ENCODE results near the gene MYEOV.

Gene MYEOV

DNA sequence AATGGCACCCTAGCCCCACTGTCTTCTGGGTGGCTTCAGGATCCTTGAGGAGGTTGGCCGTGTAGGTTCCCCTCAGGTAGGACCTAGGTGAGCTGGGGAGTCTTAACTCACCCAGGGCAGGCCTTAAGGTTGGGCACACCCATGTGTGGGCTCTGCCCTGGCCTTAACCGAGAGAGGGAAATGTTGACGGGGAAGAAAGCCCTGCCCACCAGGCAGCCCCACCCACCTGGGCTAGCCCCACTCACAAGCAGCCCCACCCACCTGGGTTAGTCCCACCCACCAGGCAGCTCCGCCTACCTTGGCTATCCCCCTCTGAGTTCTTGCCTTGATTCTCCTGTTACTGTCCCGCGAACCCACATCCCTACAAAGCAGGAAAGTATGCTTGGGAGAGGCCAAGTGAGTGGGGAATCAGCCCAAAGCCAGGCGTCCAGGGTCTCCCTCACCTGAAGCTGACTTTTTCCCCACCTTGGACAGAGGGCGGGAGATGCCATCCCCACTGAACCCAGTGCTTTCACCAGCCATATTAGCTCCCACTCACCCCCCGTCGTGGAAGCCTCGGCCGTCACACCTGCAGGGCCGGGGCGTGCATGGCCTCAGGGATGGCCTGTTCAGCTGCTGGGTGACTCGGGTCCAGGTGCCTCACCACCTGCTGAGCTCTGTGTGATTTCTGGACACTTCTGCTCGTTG is at the start of gene MYEOV:
Gene MYEOV (plus strand): TSS at position 337 of the 687 bp plus-strand sequence. CDS start 1,200 bp downstream, outside the sequence.
- peak in 2 of 3 donors; percentile 29 to 37 for DNase-seq (ENCODE audit: low read depth in 2 of 3, low spot score in 1 of 3)

GRCh38 chr11:69244266-69244665 is 49.7 kb upstream of the MYEOV start:
- no peak for DNase-seq (ENCODE audit: low read depth in 2 of 3, low spot score in 1 of 3)

DNA sequence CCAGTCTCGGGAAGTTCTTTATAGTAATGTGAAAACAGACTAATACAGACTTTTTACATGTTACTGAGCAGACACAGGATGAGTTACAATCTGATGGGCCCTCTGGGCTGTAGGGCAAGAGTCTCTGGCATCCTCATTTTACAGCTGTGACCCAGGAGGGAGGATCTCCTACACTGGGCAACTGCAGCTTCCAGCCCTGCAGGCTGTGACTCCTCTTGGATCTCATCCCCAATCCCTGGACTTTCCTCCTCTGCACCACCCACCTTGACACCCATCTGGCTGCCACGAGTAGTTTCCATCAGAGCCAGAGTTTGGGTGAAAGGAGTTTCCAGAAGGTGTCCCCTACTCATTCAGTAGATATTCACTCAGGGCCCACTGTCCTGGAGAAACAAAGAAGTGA is 48.9 kb upstream of the MYEOV start:
- no peak for DNase-seq (ENCODE audit: low read depth in 2 of 3, low spot score in 1 of 3)

GRCh38 chr11:69245491-69246345 is 48.2 kb upstream of the MYEOV start:
- no peak for DNase-seq (ENCODE audit: low read depth in 2 of 3, low spot score in 1 of 3)

DNA sequence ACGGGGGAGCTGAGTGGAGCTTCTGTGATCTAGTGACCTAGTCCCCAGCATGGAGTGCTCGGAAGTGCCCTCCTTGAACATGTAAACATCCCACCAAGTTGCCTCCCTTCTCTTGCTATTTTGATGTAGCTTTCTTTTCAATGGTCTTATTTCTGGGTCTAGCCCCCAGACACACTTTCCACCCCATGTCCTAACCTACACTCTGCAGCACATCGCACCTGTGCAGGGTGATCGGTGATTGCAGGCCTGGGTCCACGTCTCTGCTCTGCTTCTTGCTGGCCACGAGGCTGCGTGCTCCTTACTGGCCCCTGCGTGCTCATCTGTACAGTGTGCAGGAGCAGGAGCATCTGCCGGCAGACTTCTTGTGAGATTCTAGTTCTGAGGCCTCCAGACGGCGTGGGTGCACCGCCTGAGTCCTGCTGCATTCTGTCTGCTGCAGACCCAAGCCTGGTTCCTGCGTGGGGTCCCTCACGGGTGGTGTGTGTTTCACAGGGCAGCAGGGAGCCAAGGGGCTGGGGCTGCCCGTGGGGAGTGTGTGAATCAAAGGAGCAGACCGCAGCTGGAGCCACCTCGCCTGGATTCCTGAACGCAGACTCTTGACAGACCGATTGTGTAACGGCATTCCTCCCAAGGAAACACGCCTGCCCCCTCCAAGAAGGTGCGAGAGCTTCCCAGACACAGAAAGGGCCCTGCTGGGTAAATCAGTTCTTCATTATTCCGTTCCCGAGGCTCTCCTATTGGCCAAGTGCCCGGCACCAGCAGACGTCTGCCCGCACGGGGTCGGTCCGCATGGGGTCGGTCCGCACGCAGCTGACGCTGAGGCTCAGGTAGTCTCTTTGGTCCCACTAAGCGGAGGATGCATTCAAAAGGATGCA is 44.4 kb upstream of the MYEOV start:
- no peak for DNase-seq (ENCODE audit: low read depth in 2 of 3, low spot score in 1 of 3)

GRCh38 chr11:69250186-69251056 is 43.5 kb upstream of the MYEOV start:
- no peak for DNase-seq (ENCODE audit: low read depth in 2 of 3, low spot score in 1 of 3)

GRCh38 chr11:69251057-69251393 is 42.9 kb upstream of the MYEOV start:
- DNase-seq (ENCODE audit: low read depth in 2 of 3, low spot score in 1 of 3): no peak

DNA sequence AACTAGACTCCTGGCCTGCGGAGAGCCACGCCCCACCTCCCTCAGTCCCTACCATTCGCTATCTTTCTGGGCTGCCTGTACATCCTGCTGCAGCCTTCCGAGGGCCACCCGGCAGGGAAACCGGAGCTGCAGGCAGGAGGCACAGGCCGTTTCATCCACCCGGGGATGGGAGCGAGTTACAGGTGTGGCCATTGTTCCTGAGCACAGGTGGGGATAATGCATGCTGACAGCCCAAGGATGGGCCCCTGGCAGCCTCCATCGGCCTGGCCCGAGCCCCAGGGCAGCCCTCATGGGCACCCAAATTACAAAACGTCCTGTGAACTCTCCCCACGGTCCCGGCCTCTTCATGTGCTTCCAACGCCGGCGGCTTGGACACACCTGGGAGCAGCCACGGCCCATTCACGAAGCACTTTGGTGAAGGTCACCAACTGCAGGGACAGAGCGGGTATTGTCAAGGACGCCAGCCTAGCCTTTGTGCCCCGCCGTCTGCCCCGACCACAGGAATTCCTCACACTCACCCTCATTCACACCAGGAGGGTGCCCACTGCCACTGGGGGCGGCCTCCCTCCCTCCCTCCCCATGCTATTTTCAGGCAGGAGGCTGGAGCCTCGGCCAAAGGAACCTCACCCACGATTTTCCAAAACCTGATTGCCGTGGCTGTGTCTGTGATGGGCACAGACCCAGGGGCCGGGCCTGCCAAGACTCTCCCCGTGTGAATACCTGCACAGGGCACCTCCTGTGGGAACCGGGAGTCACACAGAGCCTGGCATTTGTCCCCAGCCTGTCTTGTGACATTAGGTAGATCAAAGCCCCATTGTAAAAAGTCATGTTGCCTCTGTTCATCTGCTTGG is 42.1 kb upstream of the MYEOV start:
- no peak for DNase-seq (ENCODE audit: low read depth in 2 of 3, low spot score in 1 of 3)

- DNase-seq (ENCODE audit: low read depth in 2 of 3, low spot score in 1 of 3): no peak
These were observed 41.5 kb upstream of the MYEOV start for GRCh38 chr11:69252490-69252837.

DNA sequence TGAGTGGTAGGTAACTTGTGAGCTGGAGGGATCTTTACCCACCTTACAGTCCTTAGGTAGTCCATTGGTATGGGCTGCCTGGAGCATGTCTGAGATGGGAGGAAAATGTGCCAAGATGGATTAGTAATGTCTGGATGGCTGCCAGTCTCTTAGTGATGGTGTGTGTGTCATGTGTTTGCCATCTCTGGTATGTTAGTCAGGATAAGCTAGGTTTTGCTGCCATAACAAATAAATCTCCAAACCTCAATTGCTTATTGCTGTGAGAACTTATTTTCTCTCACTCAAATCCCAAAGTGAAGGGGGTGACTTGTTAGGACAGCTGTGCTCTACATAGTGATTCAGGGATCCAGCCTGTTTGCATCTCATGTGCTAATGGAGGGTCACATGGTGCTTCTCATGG is 40.9 kb upstream of the MYEOV start:
- DNase-seq (ENCODE audit: low read depth in 2 of 3, low spot score in 1 of 3): no peak

- no peak for DNase-seq (ENCODE audit: low read depth in 2 of 3, low spot score in 1 of 3)
These were observed 36.8 kb upstream of the MYEOV start for GRCh38 chr11:69257134-69257533.

DNA sequence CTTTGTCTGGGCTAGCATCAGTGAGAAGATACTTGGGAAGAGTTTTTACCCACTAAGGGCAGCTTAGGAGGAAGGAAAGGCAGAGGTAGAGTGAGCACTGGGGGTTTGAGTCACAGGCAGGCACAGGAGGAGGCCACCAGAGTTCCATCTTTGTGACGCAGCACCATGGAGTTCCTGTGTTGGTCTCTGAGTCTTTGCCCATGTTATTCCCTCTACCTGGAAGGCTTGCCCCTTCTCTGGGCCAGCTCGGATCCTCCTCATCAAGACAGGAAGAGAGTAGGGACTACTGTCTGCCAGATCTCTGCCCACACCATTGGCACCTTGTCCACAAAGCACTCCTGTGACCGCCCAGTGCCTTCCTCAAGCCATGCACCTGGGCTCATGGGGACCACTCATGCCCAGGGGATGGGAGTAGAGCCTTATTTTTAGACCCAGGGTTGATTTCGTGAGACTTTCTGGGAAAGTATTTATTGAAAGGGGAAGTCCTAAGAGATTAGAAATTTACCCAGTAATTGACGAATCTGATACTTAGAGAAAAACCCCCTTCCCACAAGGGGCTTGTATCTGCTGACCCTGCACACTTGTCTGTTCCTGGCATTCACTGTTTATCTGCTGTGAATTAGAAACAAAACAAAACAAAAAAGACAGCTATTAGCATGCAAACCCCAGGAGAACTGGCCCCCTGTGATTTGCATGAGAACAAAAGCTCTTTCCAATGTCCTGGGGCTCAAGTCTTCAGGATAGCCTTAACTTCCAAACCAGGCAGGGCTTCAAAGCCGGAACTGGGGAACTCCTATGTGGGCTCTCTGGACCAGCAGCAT is 35.9 kb upstream of the MYEOV start:
- DNase-seq (ENCODE audit: low read depth in 2 of 3, low spot score in 1 of 3): no peak

GRCh38 chr11:69259096-69259495 is 34.9 kb upstream of the MYEOV start:
- DNase-seq (ENCODE audit: low read depth in 2 of 3, low spot score in 1 of 3): no peak

DNA sequence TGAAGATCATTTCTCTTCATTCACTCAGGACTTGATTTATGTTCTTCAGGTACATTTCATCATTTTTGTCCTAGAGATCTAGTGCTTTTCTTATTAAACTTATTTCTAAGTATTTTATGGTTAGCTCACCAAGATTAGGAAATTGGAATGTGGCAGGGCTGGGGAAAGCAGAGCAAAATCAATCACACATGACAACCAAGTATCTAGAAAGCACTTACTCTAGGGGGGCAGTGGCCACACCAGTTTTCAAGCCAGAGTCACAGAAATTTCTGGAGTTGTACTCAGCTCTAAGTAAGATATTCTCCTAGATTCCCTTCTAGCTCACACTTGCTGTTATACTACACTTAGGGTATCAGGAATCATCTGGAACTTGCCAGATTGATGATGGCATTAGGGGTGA is 33.3 kb upstream of the MYEOV start:
- DNase-seq (ENCODE audit: low read depth in 2 of 3, low spot score in 1 of 3): no peak

- DNase-seq (ENCODE audit: low read depth in 2 of 3, low spot score in 1 of 3): no peak
These were observed 32.8 kb upstream of the MYEOV start for GRCh38 chr11:69261116-69261515.

GRCh38 chr11:69262918-69263735 is 30.8 kb upstream of the MYEOV start:
- DNase-seq (ENCODE audit: low read depth in 2 of 3, low spot score in 1 of 3): no peak

DNA sequence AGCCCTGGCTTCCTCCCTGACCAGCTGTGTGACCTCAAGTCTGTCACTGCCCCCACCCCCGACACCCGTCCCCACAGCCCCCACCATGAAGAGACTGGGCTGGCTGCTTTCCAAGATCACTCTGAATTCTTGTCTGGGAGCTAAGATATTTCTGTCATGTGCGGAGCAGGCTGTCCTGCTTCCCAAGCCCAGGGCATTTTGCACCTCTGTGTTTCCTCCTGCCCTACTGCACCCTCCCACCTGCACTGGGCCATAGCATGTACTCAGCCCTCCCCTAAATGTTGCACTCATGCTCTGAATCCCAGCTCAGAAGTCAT is 30.3 kb upstream of the MYEOV start:
- DNase-seq (ENCODE audit: low read depth in 2 of 3, low spot score in 1 of 3): no peak

- DNase-seq (ENCODE audit: low read depth in 2 of 3, low spot score in 1 of 3): no peak
These were observed 29.5 kb upstream of the MYEOV start for GRCh38 chr11:69264486-69264885.
